Measurements from ENCODE around the gene CDNF. TPM values are rescaled to one million over a fixed set of nuclear protein-coding genes. Genes with fewer than 3 reads are reported as not detected.
A peak's percentile ranks its signal among the peaks of the same experiment; 100 is the strongest.

CDNF gene
- total and polyA plus RNA-seq, 10 of the 15 experiments (the other 5 are each of a cell fraction or from before 2014, with no cell fraction given): 0.08 to 1.9 (median 0.77) TPM

DNA sequence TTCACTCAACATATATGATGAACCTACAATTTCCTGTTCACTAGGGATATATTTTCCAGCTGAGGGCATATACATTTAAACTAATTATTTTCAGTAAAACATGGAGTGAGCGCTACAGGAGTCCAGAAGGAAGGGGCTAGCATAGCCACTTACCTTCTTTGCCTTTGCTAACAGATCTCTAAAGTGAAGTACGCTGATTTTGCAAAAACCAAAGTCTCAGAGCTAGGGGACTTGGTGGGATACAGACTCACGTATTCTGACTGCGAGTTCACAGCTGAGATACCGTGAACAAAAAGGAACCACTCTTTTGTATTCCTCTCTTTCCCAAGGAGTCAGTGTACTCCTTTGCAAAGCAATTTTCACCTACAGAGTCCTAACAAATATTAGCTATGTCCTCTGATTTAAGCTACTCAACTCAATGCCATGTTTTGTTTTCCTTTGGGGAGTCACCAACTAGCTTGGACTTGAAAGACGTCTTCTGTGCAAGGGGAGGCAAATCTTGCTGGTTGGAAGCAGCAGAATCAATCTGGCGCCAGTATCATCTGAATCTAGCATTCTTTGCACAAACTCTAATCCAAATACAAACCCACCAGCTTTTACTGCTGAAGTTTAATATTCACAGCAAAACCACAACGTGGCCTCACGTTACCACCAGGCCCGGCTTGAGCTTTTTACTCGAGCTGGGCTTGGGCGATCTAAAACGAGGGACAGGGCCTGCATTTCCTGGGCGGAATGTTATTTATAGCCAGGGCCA, 657 bp downstream of the CDNF start:
- POLR2A ChIA-PET: interaction anchor here (0.5 to 3.4 kb wide), 14 partner anchors 12 to 249 kb away, joined by 3 to 18 read pairs (median 4); partner anchors contain the start of gene SUV39H2
- no peak for TF ChIP-seq SMAD1 (IDR thresholded peaks at IDR 0.05; ENCODE audit: low read depth, partially characterized antibody)
- TF ChIP-seq MYB (IDR thresholded peaks at IDR 0.05; ENCODE audit: borderline replicate concordance, low read depth, low read length): no peak
- no peak for TF ChIP-seq NFXL1 (IDR thresholded peaks at IDR 0.05; ENCODE audit: borderline replicate concordance)
- TF ChIP-seq RFX5 (IDR thresholded peaks at IDR 0.05; ENCODE audit: low read depth, low read length): no peak
- no peak for TF ChIP-seq BCL11A (IDR thresholded peaks at IDR 0.05; ENCODE audit: low read depth, low read length)
- no peak for TF ChIP-seq NFIC (IDR thresholded peaks at IDR 0.05; ENCODE audit: low read depth, low read length)
- 0 out of 2 replicates have a peak, but pooled peaks have one; percentile 58 for TF ChIP-seq GATAD2B (conservative IDR thresholded peaks at IDR 0.05; ENCODE audit: low read depth)
- TF ChIP-seq YY1 (IDR thresholded peaks at IDR 0.05; ENCODE audit: low read depth, low read length): no peak
- TF ChIP-seq, protein P1, sequence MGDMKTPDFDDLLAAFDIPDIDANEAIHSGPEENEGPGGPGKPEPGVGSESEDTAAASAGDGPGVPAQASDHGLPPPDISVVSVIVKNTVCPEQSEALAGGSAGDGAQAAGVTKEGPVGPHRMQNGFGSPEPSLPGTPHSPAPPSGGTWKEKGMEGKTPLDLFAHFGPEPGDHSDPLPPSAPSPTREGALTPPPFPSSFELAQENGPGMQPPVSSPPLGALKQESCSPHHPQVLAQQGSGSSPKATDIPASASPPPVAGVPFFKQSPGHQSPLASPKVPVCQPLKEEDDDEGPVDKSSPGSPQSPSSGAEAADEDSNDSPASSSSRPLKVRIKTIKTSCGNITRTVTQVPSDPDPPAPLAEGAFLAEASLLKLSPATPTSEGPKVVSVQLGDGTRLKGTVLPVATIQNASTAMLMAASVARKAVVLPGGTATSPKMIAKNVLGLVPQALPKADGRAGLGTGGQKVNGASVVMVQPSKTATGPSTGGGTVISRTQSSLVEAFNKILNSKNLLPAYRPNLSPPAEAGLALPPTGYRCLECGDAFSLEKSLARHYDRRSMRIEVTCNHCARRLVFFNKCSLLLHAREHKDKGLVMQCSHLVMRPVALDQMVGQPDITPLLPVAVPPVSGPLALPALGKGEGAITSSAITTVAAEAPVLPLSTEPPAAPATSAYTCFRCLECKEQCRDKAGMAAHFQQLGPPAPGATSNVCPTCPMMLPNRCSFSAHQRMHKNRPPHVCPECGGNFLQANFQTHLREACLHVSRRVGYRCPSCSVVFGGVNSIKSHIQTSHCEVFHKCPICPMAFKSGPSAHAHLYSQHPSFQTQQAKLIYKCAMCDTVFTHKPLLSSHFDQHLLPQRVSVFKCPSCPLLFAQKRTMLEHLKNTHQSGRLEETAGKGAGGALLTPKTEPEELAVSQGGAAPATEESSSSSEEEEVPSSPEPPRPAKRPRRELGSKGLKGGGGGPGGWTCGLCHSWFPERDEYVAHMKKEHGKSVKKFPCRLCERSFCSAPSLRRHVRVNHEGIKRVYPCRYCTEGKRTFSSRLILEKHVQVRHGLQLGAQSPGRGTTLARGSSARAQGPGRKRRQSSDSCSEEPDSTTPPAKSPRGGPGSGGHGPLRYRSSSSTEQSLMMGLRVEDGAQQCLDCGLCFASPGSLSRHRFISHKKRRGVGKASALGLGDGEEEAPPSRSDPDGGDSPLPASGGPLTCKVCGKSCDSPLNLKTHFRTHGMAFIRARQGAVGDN (IDR thresholded peaks at IDR 0.05): no peak
- TF ChIP-seq ZNF592 (IDR thresholded peaks at IDR 0.05): no peak
- TF ChIP-seq SMAD5 (IDR thresholded peaks at IDR 0.05; ENCODE audit: low read depth): no peak
- TF ChIP-seq ASH2L (IDR thresholded peaks at IDR 0.05; ENCODE audit: borderline replicate concordance, low read depth): no peak
- no peak for TF ChIP-seq TARDBP (IDR thresholded peaks at IDR 0.05; ENCODE audit: borderline replicate concordance)
- no peak for TF ChIP-seq NR2C1 (IDR thresholded peaks at IDR 0.05)
- TF ChIP-seq JUND (IDR thresholded peaks at IDR 0.05; ENCODE audit: low read depth, low read length): no peak
- TF ChIP-seq IKZF2 (IDR thresholded peaks at IDR 0.05): 0 out of 4 replicates have a peak, but pooled peaks of 1 of the 2 experiments have one; percentile 13

More for the DNA sequence above, 657 bp downstream of the CDNF start:
- BruUV-seq (replicated peaks): TSS peak; percentile 78
- no peaks in the 10 kb centered on the region for H3K27me3 ChIP-seq (replicated peaks in 1 of 2; ENCODE audit: control insufficient read depth in 2 of 2, insufficient read depth in 2 of 2, low read length in 1 of 2)
- H3K4me3 ChIP-seq: peak overlapping the region; percentile 68
- peak overlapping the region; percentile 84 for H3K9ac ChIP-seq (ENCODE audit: control insufficient read depth, insufficient read depth, low read length)
- in situ Hi-C loops (cut with MboI) (no loop called here), intact Hi-C loops (cut with micrococcal nuclease; ENCODE audit: unreplicated experiment) (loop anchor here (5.0 kb wide), 4 partner anchors 40 to 340 kb away; partner anchors contain the start of genes DCLRE1C and SUV39H2)
- peaks cover 7% of the 10 kb centered on the region; the same call in 1 of the 2 replicates for H3K4me1 ChIP-seq (ENCODE audit: control insufficient read depth, insufficient read depth, low read length)
- no peak for ATAC-seq
- no peaks in the 10 kb centered on the region for H4K20me1 ChIP-seq (ENCODE audit: control insufficient read depth, insufficient read depth)
- no peaks in the 10 kb centered on the region for H3K9me3 ChIP-seq (replicated peaks; ENCODE audit: control insufficient read depth, insufficient read depth, low read length)
- ChIA-PET RAD21 (ENCODE audit: unreplicated experiment) (interaction anchor here (0.8 to 2.6 kb wide), 34 partner anchors 9 to 637 kb away, joined by 3 to 24 read pairs (median 4); partner anchors contain the start of genes DCLRE1C, MEIG1 and SUV39H2), CTCF (interaction anchor here (0.5 to 3.9 kb wide), 21 partner anchors 10 to 355 kb away, joined by 3 to 44 read pairs (median 6); partner anchors contain the start of gene SUV39H2), SMC1A (ENCODE audit: uncharacterized antibody, unreplicated experiment) (interaction anchor here (0.7 to 3.7 kb wide), 34 partner anchors 10 to 338 kb away, joined by 3 to 33 read pairs (median 4); partner anchors contain the start of genes DCLRE1C, MEIG1 and SUV39H2)
- peaks cover 29% of the 10 kb centered on the region for H3K79me2 ChIP-seq (ENCODE audit: control insufficient read depth, insufficient read depth, low read length)
- FAIRE-seq: no peak
- H3K36me3 ChIP-seq (ENCODE audit: control insufficient read depth in 2 of 2, insufficient read depth in 2 of 2, low read length in 1 of 2): peaks cover 0 to 8% of the 10 kb centered on the region in 2 experiments; a peak in 2 of 4 replicates
- 35% methylated on average over 14 of the region's 14 CpGs for WGBS (ENCODE audit: insufficient coverage, insufficient replicate concordance, low lambda C conversion rate, missing lambda C conversion rate)
- H2AFZ ChIP-seq (ENCODE audit: control insufficient read depth, low read depth, low read length): peak overlapping the region; percentile 95
- peak overlapping the region; percentile 79 for H3K27ac ChIP-seq (ENCODE audit: control insufficient read depth, insufficient read depth)
- H3K4me2 ChIP-seq (ENCODE audit: control insufficient read depth, insufficient read depth): peak overlapping the region; percentile 93
- no peak for DNase-seq (ENCODE audit: low read depth, low spot score)
